GM15510 (cell line): ENCODE measurements around the gene LAMA3.

Experiments
- POLR2A ChIP-seq: IDR thresholded peaks from 3 replicates; pipeline ENCODE4 v1.6.1; 2011; ENCODE audit warnings: borderline replicate concordance; ENCODE audit not compliant: insufficient read length; ENCODE audit errors: extremely low read depth

The LAMA3 gene

GRCh38 chr18:23693846-23694245 lies 4.6 kb downstream of the LAMA3 start:
- no peak for TF ChIP-seq POLR2A

- TF ChIP-seq POLR2A = no peak
These were observed 5.6 kb downstream of the LAMA3 start for GRCh38 chr18:23694637-23695430.

GRCh38 chr18:23701017-23701416 lies 11.8 kb downstream of the LAMA3 start:
- no peak for TF ChIP-seq POLR2A

DNA sequence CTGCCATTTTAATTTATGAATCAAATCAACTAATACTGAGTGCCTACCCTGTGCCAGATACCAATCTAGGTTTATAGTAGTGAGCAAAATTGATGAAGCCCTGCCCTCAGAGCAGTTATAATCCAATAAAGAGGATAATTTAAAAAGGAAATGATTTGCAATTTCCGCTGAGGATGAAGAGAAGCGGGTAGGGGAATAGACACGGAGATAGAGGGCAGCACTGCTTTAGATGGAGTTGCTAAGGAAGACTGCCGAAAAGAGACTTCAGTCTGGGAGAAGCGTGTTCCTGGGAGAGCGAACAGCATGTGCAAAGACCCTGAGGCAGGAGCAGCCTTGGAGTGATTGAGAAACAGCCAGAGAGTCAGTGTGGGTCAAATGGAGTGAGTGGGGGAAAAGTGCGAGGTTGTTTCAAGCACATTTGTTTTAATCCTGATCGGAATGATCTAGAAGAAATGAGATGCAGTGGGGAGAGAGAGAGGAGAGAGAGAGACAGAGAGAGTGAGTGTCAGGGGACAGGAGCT lies 12.4 kb downstream of the LAMA3 start:
- TF ChIP-seq POLR2A = no peak

DNA sequence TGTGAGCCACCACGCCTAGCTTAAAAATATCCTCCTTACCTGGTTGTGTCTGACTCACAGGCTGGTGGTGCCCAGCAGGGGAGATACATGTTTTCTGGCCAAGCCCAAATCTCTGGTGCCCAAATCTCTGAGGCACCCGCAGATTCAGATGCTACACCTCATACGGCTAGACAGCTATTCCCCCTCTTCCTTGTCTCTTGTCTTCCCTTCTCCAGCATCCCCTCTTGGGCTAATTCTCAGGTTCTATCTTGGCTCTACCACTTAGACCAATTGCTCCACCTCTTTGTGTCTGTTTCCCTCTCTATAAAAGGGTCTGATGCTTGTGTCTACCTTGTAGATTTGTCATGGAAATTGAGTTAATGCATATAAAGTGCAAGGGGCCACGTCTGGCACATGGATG lies 13.4 kb downstream of the LAMA3 start:
- no peak for TF ChIP-seq POLR2A

DNA sequence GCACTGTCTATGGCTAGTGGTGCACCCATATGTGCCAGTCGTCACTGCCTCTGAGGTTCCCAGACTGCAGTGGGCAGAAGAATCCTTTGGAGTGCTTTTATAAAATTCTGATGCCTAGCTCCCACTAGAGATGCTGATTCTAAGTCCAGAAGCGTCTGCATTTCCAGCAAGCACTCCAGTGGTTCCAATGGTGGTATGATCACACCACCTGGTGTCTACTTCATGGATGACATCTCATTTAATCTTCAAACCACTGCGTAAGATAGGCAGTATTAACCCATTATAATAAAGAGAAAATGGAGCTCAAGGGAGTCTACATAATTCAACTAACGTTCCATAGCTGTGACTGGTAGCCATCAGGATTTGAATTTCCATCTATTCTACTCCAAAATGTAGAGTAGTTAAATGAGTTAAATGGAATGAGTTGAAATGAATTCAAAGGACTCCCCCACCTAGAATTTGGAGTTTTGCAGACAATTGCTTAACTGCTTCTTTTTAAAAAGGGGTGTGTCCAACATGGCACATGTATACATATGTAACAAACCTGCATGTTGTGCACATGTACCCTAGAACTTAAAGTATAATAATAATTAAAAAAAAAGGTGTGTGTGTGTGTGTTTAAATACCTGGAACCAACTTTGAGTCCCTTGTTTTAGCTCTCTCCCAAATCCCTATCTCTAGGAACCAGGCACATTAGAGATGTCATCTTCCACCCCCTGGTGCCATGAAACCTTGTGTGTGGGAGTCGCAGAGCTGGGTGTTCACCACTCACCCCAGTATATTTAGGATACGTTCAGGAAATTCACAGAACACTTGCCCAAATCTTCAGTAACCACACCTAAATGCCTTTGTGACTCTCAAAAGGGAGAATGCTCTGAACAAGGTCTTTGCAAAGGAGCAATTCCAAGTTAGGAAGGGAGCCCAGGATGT lies 14.1 kb downstream of the LAMA3 start:
- TF ChIP-seq POLR2A = no peak

DNA sequence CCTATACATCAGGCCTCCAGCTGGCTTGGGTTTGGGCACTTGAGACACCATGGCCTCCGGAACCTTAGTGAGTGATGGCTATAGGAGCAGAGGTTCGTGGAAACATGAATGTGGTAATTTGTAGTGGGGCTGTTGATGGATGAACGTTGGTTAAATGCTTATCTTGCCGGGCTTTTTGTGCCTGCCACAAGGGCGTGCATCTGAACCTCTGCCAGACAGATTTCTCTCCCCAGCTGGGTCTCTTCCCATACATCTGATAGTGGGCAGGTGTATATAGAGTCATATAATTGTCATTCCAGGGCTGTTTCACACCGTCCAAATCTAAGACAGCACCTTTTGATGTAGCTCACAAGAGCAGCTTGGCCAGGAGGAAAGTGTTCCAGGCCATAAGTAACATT lies 14.7 kb downstream of the LAMA3 start:
- TF ChIP-seq POLR2A = no peak

GRCh38 chr18:23704806-23705205 lies 15.6 kb downstream of the LAMA3 start:
- no peak for TF ChIP-seq POLR2A

GRCh38 chr18:23706971-23707640 lies 17.9 kb downstream of the LAMA3 start:
- no peak for TF ChIP-seq POLR2A

GRCh38 chr18:23710068-23710527 lies 20.8 kb downstream of the LAMA3 start:
- no peak for TF ChIP-seq POLR2A

DNA sequence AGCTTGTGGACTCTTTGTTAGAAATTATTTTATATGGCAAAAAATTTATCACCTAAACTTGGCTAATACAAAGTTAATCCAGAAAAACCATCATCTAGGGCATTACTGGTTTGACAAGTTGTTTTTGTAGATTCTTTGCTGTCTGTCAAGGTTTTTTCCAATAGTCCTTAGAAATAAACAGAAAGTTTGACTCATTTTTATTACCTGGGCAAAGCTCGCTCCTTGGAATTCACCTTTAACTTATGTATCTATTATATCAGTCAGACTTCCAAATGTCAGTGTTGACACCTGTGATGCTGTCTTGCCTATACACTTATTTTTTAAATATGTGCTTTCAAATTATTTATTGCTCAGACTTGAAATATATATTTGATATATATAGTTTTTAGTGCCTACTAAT lies 21.7 kb downstream of the LAMA3 start:
- no peak for TF ChIP-seq POLR2A

- TF ChIP-seq POLR2A = no peak
These were observed 22.2 kb downstream of the LAMA3 start for GRCh38 chr18:23711426-23711825.

DNA sequence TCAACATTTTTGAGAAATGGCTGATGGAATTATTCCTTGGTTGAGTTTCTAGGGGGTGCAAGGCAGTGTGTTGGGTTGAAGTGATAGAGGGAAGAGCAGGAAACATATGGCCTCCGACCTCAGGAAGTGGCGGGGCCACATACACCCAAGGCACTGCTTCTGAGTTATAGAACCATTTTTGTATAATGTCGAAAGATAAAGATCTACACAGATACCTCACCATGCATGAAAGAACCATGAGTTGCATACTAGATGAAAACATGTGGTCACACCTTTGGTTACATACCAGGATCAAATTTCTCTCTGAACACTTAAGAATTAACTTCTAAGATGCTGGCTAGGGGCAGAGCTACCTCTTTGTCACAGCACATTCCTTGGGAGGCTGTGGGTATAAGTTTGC lies 23.2 kb downstream of the LAMA3 start:
- no peak for TF ChIP-seq POLR2A

- TF ChIP-seq POLR2A = no peak
These were observed 25.3 kb downstream of the LAMA3 start for GRCh38 chr18:23714576-23714975.

GRCh38 chr18:23716516-23716915 lies 27.3 kb downstream of the LAMA3 start:
- TF ChIP-seq POLR2A = no peak
